Ovary (tissue), 3 donors: Measurements from ENCODE around the gene PHF2.

ENCODE experiments used
- CTCF ChIP-seq, 3 donors: fragments of 450-650 bp in 2 of 3; fragments of 200-600 bp in 1 of 3; IDR thresholded peaks; one replicate each; pipeline versions ENCODE4 v1.5.1 to v1.8.0; 2016 to 2022; ENCODE audit warnings: antibody characterized with exemption in 3 of 3, mild to moderate bottlenecking in 1 of 3
- EP300 ChIP-seq: sonication (generic); formaldehyde crosslinking; IDR thresholded peaks from one replicate; pipeline ENCODE4 v1.6.1; 2017; ENCODE audit warnings: antibody characterized with exemption
- POLR2A ChIP-seq: fragments of 450-650 bp; IDR thresholded peaks from one replicate; pipeline ENCODE4 v1.6.1; 2017; ENCODE audit warnings: antibody characterized with exemption, mild to moderate bottlenecking, moderate library complexity
- donor health status: DM: no; HTN: no; CAD: no.

- TF ChIP-seq CTCF (IDR thresholded peaks at IDR 0.05) (no peak), EP300 (no peak), POLR2A (no peak)
These were observed 45.0 kb upstream of the PHF2 start for GRCh38 chr9:93531374-93531773.
